Astrocyte (in vitro differentiated cells and primary cell): ENCODE data around the gene UBE4B. TPM values are rescaled to one million over a fixed set of nuclear protein-coding genes. Genes with fewer than 3 reads are reported as not detected.

ENCODE experiments used
- DNase-seq: peaks from one replicate; pipeline ENCODE4 v3.0.0-alpha.2; 2010; ENCODE audit warnings: low read depth
- FAIRE-seq: peaks from 2 replicates; lab custom pipeline; 2011; peaks lifted over from hg19 to GRCh38; lab: Jason Lieb, UNC
- H2AFZ ChIP-seq: 2 replicates; pipeline ENCODE4 v1.6.0; 2012; ENCODE audit warnings: low read depth, low read length, inconsistent platforms
- H3K27ac ChIP-seq: 2 replicates; pipeline ENCODE4 v1.5.1; 2011; ENCODE audit warnings: low read depth, low read length, inconsistent platforms
- H3K27me3 ChIP-seq: 2 replicates; pipeline ENCODE4 v1.6.0; 2011; ENCODE audit warnings: low read length, inconsistent platforms; ENCODE audit not compliant: insufficient read depth
- H3K36me3 ChIP-seq: 2 replicates; pipeline ENCODE4 v1.5.1; 2011; ENCODE audit warnings: low read length, inconsistent platforms; ENCODE audit not compliant: insufficient read depth
- H3K4me1 ChIP-seq: 2 replicates; pipeline ENCODE4 v1.5.1; 2011; ENCODE audit warnings: low read length, inconsistent platforms; ENCODE audit not compliant: insufficient read depth
- H3K4me2 ChIP-seq: 2 replicates; pipeline ENCODE4 v1.6.0; 2012; ENCODE audit warnings: low read length, inconsistent platforms
- H3K4me3 ChIP-seq: 2 replicates; pipeline ENCODE4 v1.5.1; 2011; ENCODE audit warnings: low read depth, mild to moderate bottlenecking, low read length, inconsistent platforms; ENCODE audit not compliant: insufficient read depth
- H3K79me2 ChIP-seq: 2 replicates; pipeline ENCODE4 v1.6.0; 2012; ENCODE audit warnings: mild to moderate bottlenecking, low read length, inconsistent platforms; ENCODE audit not compliant: insufficient read depth
- H3K9ac ChIP-seq: 2 replicates; pipeline ENCODE4 v1.6.0; 2012; ENCODE audit warnings: mild to moderate bottlenecking, low read length, inconsistent platforms
- H3K9me3 ChIP-seq: 2 replicates; pipeline ENCODE4 v1.5.1; 2012; ENCODE audit warnings: low read depth, mild to moderate bottlenecking, low read length, inconsistent platforms; ENCODE audit not compliant: insufficient read depth
- H4K20me1 ChIP-seq: 2 replicates; pipeline ENCODE4 v1.6.0; 2012; ENCODE audit warnings: low read length, inconsistent platforms; ENCODE audit not compliant: insufficient read depth
- H3K27ac Mint-ChIP-seq: one replicate; pipeline ENCODE4 v1.8.0; 2021; ENCODE audit warnings: mild to moderate bottlenecking, mixed read lengths; ENCODE audit not compliant: unreplicated experiment
- H3K27me3 Mint-ChIP-seq: one replicate; pipeline ENCODE4 v1.8.0; 2021; ENCODE audit warnings: low read depth, mixed read lengths; ENCODE audit not compliant: unreplicated experiment
- H3K36me3 Mint-ChIP-seq: one replicate; pipeline ENCODE4 v1.8.0; 2021; ENCODE audit warnings: low read depth, mixed read lengths; ENCODE audit not compliant: unreplicated experiment
- H3K4me1 Mint-ChIP-seq: one replicate; pipeline ENCODE4 v1.8.0; 2021; ENCODE audit warnings: low read depth, mixed read lengths; ENCODE audit not compliant: unreplicated experiment
- H3K4me3 Mint-ChIP-seq: one replicate; pipeline ENCODE4 v1.8.0; 2021; ENCODE audit warnings: mild to moderate bottlenecking, moderate library complexity, mixed read lengths; ENCODE audit not compliant: unreplicated experiment
- H3K9me3 Mint-ChIP-seq: one replicate; pipeline ENCODE4 v1.8.0; 2021; ENCODE audit warnings: mild to moderate bottlenecking, mixed read lengths; ENCODE audit not compliant: unreplicated experiment
- CTCF ChIP-seq: IDR thresholded peaks from 2 replicates; pipeline ENCODE4 v1.5.1; 2011; ENCODE audit warnings: low read depth, mild to moderate bottlenecking, inconsistent platforms, low read length, moderate library complexity; ENCODE audit not compliant: insufficient read depth
- EZH2 ChIP-seq: IDR thresholded peaks from 2 replicates; pipeline ENCODE4 v1.6.1; 2012; ENCODE audit warnings: mild to moderate bottlenecking, low read length, inconsistent platforms; ENCODE audit not compliant: insufficient read depth
- total RNA-seq: library from RNA; stranded (reverse); gene quantifications from 2 replicates; pipeline ENCODE4 v1.2.1, GENCODE V29; 2021

The UBE4B gene
- total RNA-seq, 1 donor from 2014 or later: 41.5 TPM

- peaks cover 17% of the 10 kb centered on the region for H3K4me1 ChIP-seq
- H3K4me3 ChIP-seq: peak overlapping the region; percentile 96
- H3K79me2 ChIP-seq: peaks cover 41% of the 10 kb centered on the region
- H3K36me3 ChIP-seq: peaks cover 2% of the 10 kb centered on the region
- H2AFZ ChIP-seq: peak overlapping the region; percentile 81
- H3K9me3 ChIP-seq: no peaks in the 10 kb centered on the region
- H3K27me3 Mint-ChIP-seq: no peaks in the 10 kb centered on the region
- TF ChIP-seq CTCF (no peak), EZH2 (no peak)
- peaks cover 5% of the 10 kb centered on the region for H3K4me1 Mint-ChIP-seq
- DNase-seq (no peak), FAIRE-seq (no peak)
- H3K27me3 ChIP-seq: no peaks in the 10 kb centered on the region
- H3K27ac Mint-ChIP-seq: peak overlapping the region; percentile 87
- peak overlapping the region; percentile 92 for H3K27ac ChIP-seq
- H3K4me2 ChIP-seq: peak overlapping the region; percentile 94
- H3K9ac ChIP-seq: peak overlapping the region; percentile 93
- H4K20me1 ChIP-seq: peaks cover 21% of the 10 kb centered on the region
- peaks cover 2% of the 10 kb centered on the region for H3K36me3 Mint-ChIP-seq
- H3K4me3 Mint-ChIP-seq: peak overlapping the region; percentile 97
- no peaks in the 10 kb centered on the region for H3K9me3 Mint-ChIP-seq
These were observed 644 bp downstream of the UBE4B start for GRCh38 chr1:10033359-10033845.

- H3K27ac ChIP-seq: no peak overlapping the region
- no peak overlapping the region for H2AFZ ChIP-seq
- TF ChIP-seq CTCF: no peak
- no peak overlapping the region for H3K4me2 ChIP-seq
- Mint-ChIP-seq H3K9me3 (no peaks in the 10 kb centered on the region), H3K27me3 (no peaks in the 10 kb centered on the region), H3K27ac (no peak overlapping the region), H3K36me3 (peaks cover 10% of the 10 kb centered on the region), H3K4me3 (no peak overlapping the region), H3K4me1 (peaks cover 24% of the 10 kb centered on the region)
- no peaks in the 10 kb centered on the region for H3K27me3 ChIP-seq
- H3K9ac ChIP-seq: no peak overlapping the region
- no peaks in the 10 kb centered on the region for H3K9me3 ChIP-seq
- peaks cover 81% of the 10 kb centered on the region for H4K20me1 ChIP-seq
- no peak overlapping the region for H3K4me3 ChIP-seq
- peaks cover 8% of the 10 kb centered on the region for H3K4me1 ChIP-seq
- H3K36me3 ChIP-seq: peaks cover 2% of the 10 kb centered on the region
- H3K79me2 ChIP-seq: peaks cover 72% of the 10 kb centered on the region
- FAIRE-seq: no peak
- no peak for DNase-seq
These were observed 10.0 kb downstream of the UBE4B start for GRCh38 chr1:10042746-10043145.

- H3K36me3 Mint-ChIP-seq: peaks cover 10% of the 10 kb centered on the region
- no peak overlapping the region for H3K27ac ChIP-seq
- H3K4me1 ChIP-seq: peaks cover 8% of the 10 kb centered on the region
- no peaks in the 10 kb centered on the region for H3K27me3 Mint-ChIP-seq
- no peak for DNase-seq
- no peak overlapping the region for H3K9ac ChIP-seq
- no peak overlapping the region for H3K4me3 Mint-ChIP-seq
- peak overlapping the region; percentile 11 for H3K4me2 ChIP-seq
- no peak overlapping the region for H3K4me3 ChIP-seq
- TF ChIP-seq CTCF: no peak
- no peak for TF ChIP-seq EZH2
- no peak for FAIRE-seq
- no peaks in the 10 kb centered on the region for H3K9me3 Mint-ChIP-seq
- no peak overlapping the region for H3K27ac Mint-ChIP-seq
- peaks cover 80% of the 10 kb centered on the region for H4K20me1 ChIP-seq
- H2AFZ ChIP-seq: no peak overlapping the region
- H3K4me1 Mint-ChIP-seq: peaks cover 26% of the 10 kb centered on the region
- peaks cover 82% of the 10 kb centered on the region for H3K79me2 ChIP-seq
- H3K9me3 ChIP-seq: no peaks in the 10 kb centered on the region
- H3K36me3 ChIP-seq: no peaks in the 10 kb centered on the region
- H3K27me3 ChIP-seq: no peaks in the 10 kb centered on the region
These were observed 13.0 kb downstream of the UBE4B start for GRCh38 chr1:10045480-10046355.
